Measurements from ENCODE around the gene CSNK2A1. TPM values are rescaled to one million over a fixed set of nuclear protein-coding genes. Genes with fewer than 3 reads are reported as not detected.

Gene CSNK2A1
- total RNA-seq, 6 experiments from 2014 or later: 30.4 to 62.6 (median 37.1) TPM

GRCh38 chr20:547394-547793 is 3.8 kb upstream of the CSNK2A1 start:
- WGBS (ENCODE audit: insufficient coverage, low coverage, low lambda C conversion rate, missing lambda C conversion rate): 88% methylated on average over 1 of the region's 1 CpG
- Histone ChIP-seq H3K9me3 (no peaks in the 10 kb centered on the region), H3K4me1 (peaks cover 0 to 4% (median 2%) of the 10 kb centered on the region in 4 donors), H3K27ac (no peak overlapping the region), H3K27me3 (no peaks in the 10 kb centered on the region), H3K4me3 (no peak overlapping the region), H3K36me3 (no peaks in the 10 kb centered on the region)
- ATAC-seq (no peak), DNase-seq (no peak)
- intact Hi-C loops (cut with DNase I): no loop called here
- TF ChIP-seq CTCF (IDR thresholded peaks at IDR 0.05) (no peak), POLR2A (IDR thresholded peaks at IDR 0.05) (no peak)

- Histone ChIP-seq H3K9me3 (no peaks in the 10 kb centered on the region), H3K4me3 (no peak overlapping the region), H3K27me3 (no peaks in the 10 kb centered on the region), H3K36me3 (no peaks in the 10 kb centered on the region), H3K4me1 (peaks cover 0 to 12% (median 6%) of the 10 kb centered on the region in 4 donors), H3K27ac (no peak overlapping the region)
- 79% methylated on average over 2 of the region's 3 CpGs for WGBS (ENCODE audit: insufficient coverage, low coverage, low lambda C conversion rate, missing lambda C conversion rate)
- TF ChIP-seq CTCF (IDR thresholded peaks at IDR 0.05) (no peak), POLR2A (IDR thresholded peaks at IDR 0.05) (no peak)
- DNase-seq: no peak
- no peak for ATAC-seq
- intact Hi-C loops (cut with DNase I): no loop called here
Measured at GRCh38 chr20:546353-546752, 2.8 kb upstream of the CSNK2A1 start.

GRCh38 chr20:544153-544725 is 649 bp upstream of the CSNK2A1 start:
- Histone ChIP-seq H3K36me3 (no peaks in the 10 kb centered on the region), H3K4me3 (peak overlapping the region; percentile 84 to 98 (median 89)), H3K4me1 (peaks cover 0 to 16% (median 6%) of the 10 kb centered on the region in 4 donors), H3K27me3 (no peaks in the 10 kb centered on the region), H3K9me3 (no peaks in the 10 kb centered on the region), H3K27ac (peak overlapping the region; percentile 79 to 92 (median 81))
- ATAC-seq (no peak), DNase-seq (no peak)
- no peak for TF ChIP-seq CTCF (IDR thresholded peaks at IDR 0.05)
- no peak for TF ChIP-seq POLR2A (IDR thresholded peaks at IDR 0.05)
- intact Hi-C loops (cut with DNase I): no loop called here
- WGBS (ENCODE audit: insufficient coverage, low coverage, low lambda C conversion rate, missing lambda C conversion rate): 60% methylated on average over 6 of the region's 6 CpGs

GRCh38 chr20:542777-543368 is 717 bp downstream of the CSNK2A1 start:
- DNase-seq (peak; percentile 35 to 63 (median 52)), ATAC-seq (peak; percentile 5 to 10 (median 8))
- Histone ChIP-seq H3K36me3 (no peaks in the 10 kb centered on the region), H3K4me3 (peak overlapping the region; percentile 84 to 98 (median 89)), H3K27me3 (no peaks in the 10 kb centered on the region), H3K4me1 (peaks cover 0 to 24% (median 6%) of the 10 kb centered on the region in 4 donors), H3K9me3 (no peaks in the 10 kb centered on the region), H3K27ac (peak overlapping the region; percentile 79 to 92 (median 81))
- TF ChIP-seq POLR2A (IDR thresholded peaks at IDR 0.05) (no peak), CTCF (IDR thresholded peaks at IDR 0.05) (no peak)
- intact Hi-C loops (cut with DNase I): no loop called here
- 0% methylated on average over 9 of the region's 12 CpGs for WGBS (ENCODE audit: insufficient coverage, low coverage, low lambda C conversion rate, missing lambda C conversion rate)
